GM12875 (cell line): Measurements from ENCODE around the gene SOX10.

Experiments used
- H3K4me3 ChIP-seq: one replicate; pipeline ENCODE4 v1.5.1; 2011; ENCODE audit warnings: low read depth, low read length, control low read depth
- CTCF ChIP-seq: IDR thresholded peaks from 2 replicates; pipeline ENCODE4 v1.5.1; 2011; ENCODE audit warnings: low read depth, mild to moderate bottlenecking, control low read depth, inconsistent platforms, low read length, moderate library complexity, borderline replicate concordance; ENCODE audit not compliant: insufficient read depth

SOX10 gene

GRCh38 chr22:37925767-37926166 lies 58.6 kb downstream of the SOX10 start:
- TF ChIP-seq CTCF = no peak
- no peak overlapping the region for H3K4me3 ChIP-seq

GRCh38 chr22:37925330-37925729 lies 59.0 kb downstream of the SOX10 start:
- no peak for TF ChIP-seq CTCF
- H3K4me3 ChIP-seq = no peak overlapping the region

- no peak overlapping the region for H3K4me3 ChIP-seq
- TF ChIP-seq CTCF = no peak
Measured at GRCh38 chr22:37924386-37925065, 59.8 kb downstream of the SOX10 start.

DNA sequence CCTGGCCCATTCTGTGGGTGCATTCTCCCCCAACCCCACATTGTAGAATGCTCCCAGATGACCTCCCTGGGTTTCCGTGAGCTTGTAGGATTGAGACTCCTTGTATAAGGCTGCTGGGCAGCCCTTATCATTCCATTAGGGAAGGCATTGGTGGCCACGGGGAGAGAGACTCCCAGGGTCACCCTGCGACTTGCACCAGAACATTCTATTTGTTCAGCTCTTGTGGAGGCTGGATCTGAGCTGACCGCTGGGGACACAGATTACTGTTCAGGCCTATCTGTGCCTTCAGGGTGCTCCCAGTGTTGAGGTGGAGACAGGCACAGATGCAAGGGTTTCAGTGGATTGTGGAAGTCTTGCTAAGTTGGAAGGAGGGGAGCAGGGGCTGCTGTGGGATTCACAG lies 60.4 kb downstream of the SOX10 start:
- no peak overlapping the region for H3K4me3 ChIP-seq
- no peak for TF ChIP-seq CTCF
